CD4-positive, alpha-beta T cell treated with Interleukin-15 for 4 hours (primary cell): ENCODE data around the gene CDT1.
"Not testable (repeated sequence)": the region's sequence is repeated elsewhere in the genome, so short reads cannot be mapped to it uniquely, and the experiment has no call there.

ENCODE experiments used
- DNase-seq: peaks from one replicate; pipeline ENCODE4 v3.0.0-alpha.2; 2020; ENCODE audit warnings: low spot score

The CDT1 gene

GRCh38 chr16:88782454-88783390 lies 20.9 kb upstream of the CDT1 start:
- DNase-seq: peak; percentile 73

- DNase-seq: no peak
Observed at GRCh38 chr16:88783391-88784073, 20.1 kb upstream of the CDT1 start.

- peak; percentile 43 for DNase-seq
Observed at GRCh38 chr16:88784074-88784855, 19.3 kb upstream of the CDT1 start.

GRCh38 chr16:88784856-88785105 lies 18.8 kb upstream of the CDT1 start:
- no peak for DNase-seq

GRCh38 chr16:88785106-88785924 lies 18.3 kb upstream of the CDT1 start, which contains the start of gene PIEZO1:
PIEZO1 (minus strand) TSS chr16:88785220; CDS start chr16:88784964, 256 bp downstream.
- peak; percentile 89 for DNase-seq

GRCh38 chr16:88787579-88788314 lies 15.8 kb upstream of the CDT1 start:
- DNase-seq: no peak

GRCh38 chr16:88788749-88789148 lies 14.8 kb upstream of the CDT1 start:
- DNase-seq: not testable (repeated sequence)

GRCh38 chr16:88789594-88789993 lies 14.0 kb upstream of the CDT1 start:
- DNase-seq: no peak

GRCh38 chr16:88790312-88791211 lies 13.0 kb upstream of the CDT1 start:
- peak; percentile 47 for DNase-seq

- no peak for DNase-seq
Observed at GRCh38 chr16:88792078-88792550, 11.5 kb upstream of the CDT1 start.

- no peak for DNase-seq
Observed at GRCh38 chr16:88792668-88793250, 10.8 kb upstream of the CDT1 start.

GRCh38 chr16:88793251-88793954 lies 10.2 kb upstream of the CDT1 start:
- DNase-seq: no peak

- DNase-seq: no peak
Observed at GRCh38 chr16:88796278-88796677, 7.3 kb upstream of the CDT1 start.

GRCh38 chr16:88798073-88798472 lies 5.5 kb upstream of the CDT1 start:
- no peak for DNase-seq

- no peak for DNase-seq
Observed at GRCh38 chr16:88798772-88799455, 4.7 kb upstream of the CDT1 start.

GRCh38 chr16:88799569-88800276 lies 3.9 kb upstream of the CDT1 start:
- DNase-seq: no peak

- DNase-seq: no peak
Observed at GRCh38 chr16:88800277-88800592, 3.4 kb upstream of the CDT1 start.

GRCh38 chr16:88804173-88804551 lies 573 bp downstream of the CDT1 start:
- no peak for DNase-seq
